Measurements from ENCODE around the gene CACHD1.

DNA sequence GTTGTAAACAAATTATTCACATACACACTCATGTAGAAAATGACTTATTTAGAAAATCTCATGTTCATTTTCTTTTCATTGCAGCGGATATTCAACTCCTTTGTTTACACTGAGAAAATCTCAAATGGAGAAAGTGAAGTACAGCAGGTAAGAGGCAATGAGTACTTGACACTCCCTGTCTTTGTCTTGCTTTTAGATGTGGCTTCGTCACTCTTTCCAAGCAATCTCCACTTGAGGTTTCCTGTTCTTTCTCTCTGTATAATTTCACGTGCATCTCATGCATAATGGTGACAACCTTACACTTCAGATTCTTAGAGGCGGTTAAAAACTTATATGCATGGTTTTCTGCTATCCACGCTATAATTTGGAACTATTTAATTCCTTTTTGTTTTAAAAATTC is 80.6 kb downstream of the CACHD1 start:
- TF ChIP-seq, protein P1, sequence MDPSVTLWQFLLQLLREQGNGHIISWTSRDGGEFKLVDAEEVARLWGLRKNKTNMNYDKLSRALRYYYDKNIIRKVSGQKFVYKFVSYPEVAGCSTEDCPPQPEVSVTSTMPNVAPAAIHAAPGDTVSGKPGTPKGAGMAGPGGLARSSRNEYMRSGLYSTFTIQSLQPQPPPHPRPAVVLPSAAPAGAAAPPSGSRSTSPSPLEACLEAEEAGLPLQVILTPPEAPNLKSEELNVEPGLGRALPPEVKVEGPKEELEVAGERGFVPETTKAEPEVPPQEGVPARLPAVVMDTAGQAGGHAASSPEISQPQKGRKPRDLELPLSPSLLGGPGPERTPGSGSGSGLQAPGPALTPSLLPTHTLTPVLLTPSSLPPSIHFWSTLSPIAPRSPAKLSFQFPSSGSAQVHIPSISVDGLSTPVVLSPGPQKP (IDR thresholded peaks at IDR 0.05; ENCODE audit: low read depth, low read length): no peak
- TF ChIP-seq POLR2A (IDR thresholded peaks at IDR 0.05; ENCODE audit: low read length) (no peak), MAX (IDR thresholded peaks at IDR 0.05) (no peak), RARB (CRISPR knock-in tag; IDR thresholded peaks at IDR 0.05) (no peak), EHF (CRISPR knock-in tag; IDR thresholded peaks at IDR 0.05) (no peak), MAZ (IDR thresholded peaks at IDR 0.05; ENCODE audit: borderline replicate concordance, low read depth, low read length) (no peak), HDAC2 (IDR thresholded peaks at IDR 0.05) (no peak), REST (IDR thresholded peaks at IDR 0.05) (no peak), PBX3 (IDR thresholded peaks at IDR 0.05) (no peak), RFX5 (IDR thresholded peaks at IDR 0.05) (no peak)
- TF ChIP-seq, protein P2, sequence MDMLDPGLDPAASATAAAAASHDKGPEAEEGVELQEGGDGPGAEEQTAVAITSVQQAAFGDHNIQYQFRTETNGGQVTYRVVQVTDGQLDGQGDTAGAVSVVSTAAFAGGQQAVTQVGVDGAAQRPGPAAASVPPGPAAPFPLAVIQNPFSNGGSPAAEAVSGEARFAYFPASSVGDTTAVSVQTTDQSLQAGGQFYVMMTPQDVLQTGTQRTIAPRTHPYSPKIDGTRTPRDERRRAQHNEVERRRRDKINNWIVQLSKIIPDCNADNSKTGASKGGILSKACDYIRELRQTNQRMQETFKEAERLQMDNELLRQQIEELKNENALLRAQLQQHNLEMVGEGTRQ (IDR thresholded peaks at IDR 0.05): no peak
- TF ChIP-seq, protein P3, sequence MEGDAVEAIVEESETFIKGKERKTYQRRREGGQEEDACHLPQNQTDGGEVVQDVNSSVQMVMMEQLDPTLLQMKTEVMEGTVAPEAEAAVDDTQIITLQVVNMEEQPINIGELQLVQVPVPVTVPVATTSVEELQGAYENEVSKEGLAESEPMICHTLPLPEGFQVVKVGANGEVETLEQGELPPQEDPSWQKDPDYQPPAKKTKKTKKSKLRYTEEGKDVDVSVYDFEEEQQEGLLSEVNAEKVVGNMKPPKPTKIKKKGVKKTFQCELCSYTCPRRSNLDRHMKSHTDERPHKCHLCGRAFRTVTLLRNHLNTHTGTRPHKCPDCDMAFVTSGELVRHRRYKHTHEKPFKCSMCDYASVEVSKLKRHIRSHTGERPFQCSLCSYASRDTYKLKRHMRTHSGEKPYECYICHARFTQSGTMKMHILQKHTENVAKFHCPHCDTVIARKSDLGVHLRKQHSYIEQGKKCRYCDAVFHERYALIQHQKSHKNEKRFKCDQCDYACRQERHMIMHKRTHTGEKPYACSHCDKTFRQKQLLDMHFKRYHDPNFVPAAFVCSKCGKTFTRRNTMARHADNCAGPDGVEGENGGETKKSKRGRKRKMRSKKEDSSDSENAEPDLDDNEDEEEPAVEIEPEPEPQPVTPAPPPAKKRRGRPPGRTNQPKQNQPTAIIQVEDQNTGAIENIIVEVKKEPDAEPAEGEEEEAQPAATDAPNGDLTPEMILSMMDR (IDR thresholded peaks at IDR 0.05): no peak
